Astrocyte of the cerebellum (primary cell): ENCODE measurements around the gene ASGR1.

Experiments used
- DNase-seq: peaks from one replicate; pipeline ENCODE4 v3.0.0-alpha.2; 2011; ENCODE audit warnings: low read depth
- H3K4me3 ChIP-seq: 2 replicates; pipeline ENCODE4 v1.5.1; 2011; ENCODE audit warnings: mild to moderate bottlenecking, low read depth, low read length, moderate library complexity
- in situ Hi-C: cut with HindIII; loops from 2 replicates; pipeline ENCODE4 v1.10.0; 2017; ENCODE audit warnings: low sequenced_read_pairs
- TF ChIP-seq, protein P1 (sequence below): IDR thresholded peaks from 2 replicates; pipeline ENCODE4 v1.5.1; 2012; ENCODE audit warnings: low read length, low read depth, moderate library complexity, mild to moderate bottlenecking; ENCODE audit errors: missing control alignments

ASGR1 gene

DNA sequence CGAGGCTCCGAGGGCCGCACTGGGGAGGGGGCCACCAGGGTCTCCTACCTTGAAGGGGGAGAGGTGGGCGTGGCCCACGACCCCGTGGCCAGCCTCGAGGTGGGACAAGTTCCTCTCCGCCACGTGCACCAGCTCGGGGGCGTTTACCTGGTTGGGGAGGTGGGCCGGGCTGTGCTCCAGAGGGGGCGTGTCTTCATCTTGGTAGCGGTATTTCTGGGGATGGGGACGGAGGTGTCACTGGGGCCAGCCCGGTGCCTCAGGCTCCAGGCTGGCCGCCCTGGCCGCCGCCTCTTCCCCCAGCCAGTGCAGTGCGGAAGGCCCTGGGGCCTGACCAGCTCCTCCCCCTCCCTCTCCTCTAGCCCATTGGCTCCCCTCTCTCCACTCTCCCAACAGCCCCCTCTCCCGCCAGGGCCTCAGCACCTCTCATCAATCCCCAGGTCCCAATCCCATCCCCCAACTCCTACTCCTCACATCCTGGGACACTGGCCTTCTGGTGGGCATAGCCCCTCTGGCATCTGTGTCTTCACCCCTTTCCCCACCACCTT is 28.9 kb upstream of the ASGR1 start:
- in situ Hi-C loops: no loop called here
- no peak overlapping the region for H3K4me3 ChIP-seq
- no peak for DNase-seq
- TF ChIP-seq, protein P1, sequence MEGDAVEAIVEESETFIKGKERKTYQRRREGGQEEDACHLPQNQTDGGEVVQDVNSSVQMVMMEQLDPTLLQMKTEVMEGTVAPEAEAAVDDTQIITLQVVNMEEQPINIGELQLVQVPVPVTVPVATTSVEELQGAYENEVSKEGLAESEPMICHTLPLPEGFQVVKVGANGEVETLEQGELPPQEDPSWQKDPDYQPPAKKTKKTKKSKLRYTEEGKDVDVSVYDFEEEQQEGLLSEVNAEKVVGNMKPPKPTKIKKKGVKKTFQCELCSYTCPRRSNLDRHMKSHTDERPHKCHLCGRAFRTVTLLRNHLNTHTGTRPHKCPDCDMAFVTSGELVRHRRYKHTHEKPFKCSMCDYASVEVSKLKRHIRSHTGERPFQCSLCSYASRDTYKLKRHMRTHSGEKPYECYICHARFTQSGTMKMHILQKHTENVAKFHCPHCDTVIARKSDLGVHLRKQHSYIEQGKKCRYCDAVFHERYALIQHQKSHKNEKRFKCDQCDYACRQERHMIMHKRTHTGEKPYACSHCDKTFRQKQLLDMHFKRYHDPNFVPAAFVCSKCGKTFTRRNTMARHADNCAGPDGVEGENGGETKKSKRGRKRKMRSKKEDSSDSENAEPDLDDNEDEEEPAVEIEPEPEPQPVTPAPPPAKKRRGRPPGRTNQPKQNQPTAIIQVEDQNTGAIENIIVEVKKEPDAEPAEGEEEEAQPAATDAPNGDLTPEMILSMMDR: no peak

DNA sequence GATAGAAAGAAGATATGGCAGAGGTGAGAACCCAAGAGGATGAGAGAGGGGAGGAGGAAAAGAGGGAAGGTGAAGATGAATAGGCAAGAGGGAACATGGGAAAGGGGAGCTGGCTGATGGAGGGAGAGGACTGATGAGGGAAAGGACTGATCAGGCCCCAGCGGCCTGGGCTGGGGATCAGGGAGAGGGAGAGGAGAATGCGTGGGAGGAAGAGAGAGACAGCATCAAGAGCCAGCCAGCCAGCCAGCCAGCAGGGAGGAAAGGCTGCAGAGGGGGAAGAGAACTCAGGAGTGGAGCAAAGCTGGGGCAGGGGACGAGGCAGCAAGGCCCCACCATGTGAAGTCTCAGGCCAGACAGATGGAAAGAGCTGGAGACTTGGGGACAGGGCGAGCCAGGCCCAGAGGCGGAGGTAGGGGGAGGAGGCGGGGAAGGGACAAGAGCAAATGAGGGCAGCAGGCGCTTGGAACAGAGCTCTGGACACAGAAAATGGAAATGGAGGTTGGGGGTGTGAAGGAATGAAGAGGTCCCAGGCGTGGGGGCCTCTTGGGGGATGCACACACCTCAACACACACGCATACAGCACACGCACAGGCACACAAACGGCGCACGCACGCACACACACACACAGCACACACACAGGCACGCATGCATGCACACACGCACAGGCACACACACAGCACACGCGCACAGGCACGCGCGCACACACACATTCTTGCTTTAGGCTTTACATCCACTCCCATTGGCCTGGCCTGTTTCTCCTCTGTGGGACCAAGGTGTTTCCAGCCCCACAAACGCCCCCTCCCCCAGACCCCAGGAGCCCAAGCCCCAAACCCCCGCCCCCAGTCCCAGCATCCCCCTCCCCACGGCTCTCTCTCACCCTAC is 28.2 kb upstream of the ASGR1 start:
- TF ChIP-seq, protein P1: no peak
- in situ Hi-C loops: no loop called here
- DNase-seq: no peak
- no peak overlapping the region for H3K4me3 ChIP-seq

DNA sequence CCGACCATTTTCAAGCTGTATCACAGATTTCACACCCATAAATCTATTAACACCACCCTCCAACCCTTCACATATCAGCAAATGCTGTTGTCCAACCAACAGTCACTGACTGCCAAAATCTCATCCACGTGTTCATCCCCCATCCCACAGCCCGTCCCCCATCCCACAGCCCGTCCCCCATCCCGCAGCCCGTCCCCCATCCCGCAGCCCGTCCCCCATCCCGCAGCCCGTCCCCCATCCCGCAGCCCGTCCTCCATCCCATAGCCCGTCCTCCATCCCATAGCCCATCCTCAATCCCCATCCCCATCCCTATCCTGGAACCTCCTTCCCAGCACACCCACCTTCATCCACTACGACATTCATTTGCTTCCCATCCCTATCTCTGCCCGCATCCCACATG is 26.4 kb upstream of the ASGR1 start:
- TF ChIP-seq, protein P1: no peak
- no peak for DNase-seq
- in situ Hi-C loops: no loop called here
- H3K4me3 ChIP-seq: peak overlapping the region; percentile 48

DNA sequence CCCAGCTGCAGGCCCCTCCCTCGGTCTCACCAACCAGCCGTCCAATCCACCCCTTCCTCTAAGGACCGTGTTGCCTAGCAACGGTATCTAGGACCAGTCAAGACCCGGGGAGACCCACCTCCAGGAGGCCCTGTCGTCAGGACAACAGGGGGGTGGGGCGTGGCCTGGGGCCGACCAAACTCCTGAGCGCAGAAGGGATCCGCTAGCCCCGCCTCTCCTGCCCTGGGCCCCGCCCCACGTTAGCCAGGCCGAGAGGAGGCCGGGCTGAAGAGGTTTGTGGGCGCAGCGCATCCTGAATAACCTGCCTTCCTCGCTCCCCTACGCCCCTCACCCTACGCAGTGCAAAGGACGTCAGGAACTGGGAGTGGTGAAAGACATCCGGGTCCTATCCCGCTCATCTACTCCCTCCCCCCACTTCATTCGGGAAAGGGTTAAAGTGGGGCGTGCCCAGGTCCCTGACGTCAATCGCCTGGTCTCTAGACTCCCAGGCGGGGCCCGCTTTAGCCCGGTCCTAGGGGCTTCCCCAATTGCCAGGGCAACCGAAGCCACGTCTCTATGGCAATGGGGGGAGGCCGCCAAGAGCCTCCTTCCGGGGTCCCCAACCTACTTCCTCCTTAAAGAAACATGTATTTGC is 25.8 kb upstream of the ASGR1 start:
- peak overlapping the region; percentile 48 for H3K4me3 ChIP-seq
- peak; percentile 67 for DNase-seq
- in situ Hi-C loops: no loop called here
- TF ChIP-seq, protein P1: no peak

DNA sequence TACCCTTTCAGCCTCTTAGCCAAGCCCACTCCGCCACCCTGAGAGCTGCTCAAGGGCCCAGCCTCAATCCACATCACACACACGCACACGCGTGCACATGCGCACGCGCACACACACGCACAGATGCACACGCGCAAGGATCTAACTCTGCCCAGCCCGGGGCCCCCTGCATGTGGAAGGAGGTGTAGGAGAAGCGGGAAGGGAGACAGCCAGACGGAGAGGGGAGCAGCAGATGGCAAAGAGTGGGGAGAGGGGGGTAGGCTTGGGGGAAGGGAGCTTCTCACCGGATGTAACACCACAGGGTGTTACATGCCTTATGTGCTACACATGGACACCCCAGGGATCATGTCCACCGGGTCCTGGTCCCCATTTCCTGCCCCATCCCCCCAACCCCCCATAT is 25.2 kb upstream of the ASGR1 start:
- TF ChIP-seq, protein P1: no peak
- DNase-seq: no peak
- H3K4me3 ChIP-seq: peak overlapping the region; percentile 48
- in situ Hi-C loops: no loop called here

DNA sequence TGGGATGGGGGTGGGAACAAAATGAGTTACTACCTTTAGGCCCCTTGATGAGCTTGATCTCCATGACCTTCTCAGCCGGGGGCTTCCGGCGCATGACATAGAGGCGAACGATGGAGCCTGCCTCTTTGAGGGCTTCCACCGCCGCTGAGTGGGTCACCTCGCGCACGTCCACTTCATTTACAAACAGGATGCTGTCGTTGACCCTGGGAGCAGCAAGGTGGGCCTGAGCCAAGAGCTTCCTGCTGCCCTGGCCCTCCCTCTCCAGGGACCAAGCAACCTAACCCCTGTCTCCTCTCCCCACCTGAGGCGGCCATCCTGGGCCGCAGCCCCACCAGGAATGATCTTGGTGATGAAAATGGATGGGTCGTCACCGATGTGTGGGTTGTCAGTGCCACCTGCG is 24.2 kb upstream of the ASGR1 start:
- TF ChIP-seq, protein P1: no peak
- no peak for DNase-seq
- H3K4me3 ChIP-seq: no peak overlapping the region
- in situ Hi-C loops: no loop called here
